HCT116 (cell line): ENCODE results near the gene NACAD. TPM values are rescaled to one million over a fixed set of nuclear protein-coding genes. Genes with fewer than 3 reads are reported as not detected.

ENCODE experiments used
- ATAC-seq: fragments of 200-7000 bp; cut with Tn5 transposase; 2 replicates; pipeline ENCODE4 v1.9.1; 2020; ENCODE audit warnings: mild to moderate bottlenecking, moderate library complexity
- BruUV-seq: library from RNA; stranded (reverse); fragments of 400-500 nt; replicated peaks from 2 replicates; lab custom pipeline; 2021; lab: Mats Ljungman, UMichigan
- CTCF ChIA-PET: fragments of 300-600 bp; sonication (Branson Sonifier 250); formaldehyde crosslinking; loops from one replicate; lab custom pipeline; 2021; ENCODE audit warnings: antibody characterized with exemption; lab: Charles Lee
- POLR2A ChIA-PET: fragments of 300-600, 350-600 bp; sonication (Branson Sonifier 250); formaldehyde crosslinking; loops from one replicate; lab custom pipeline; 2021; ENCODE audit warnings: antibody characterized with exemption; lab: Charles Lee
- RAD21 ChIA-PET, 2 experiments: fragments of 300-600 bp; sonication (Branson Sonifier 250); formaldehyde crosslinking; loops; one replicate each; lab custom pipeline; 2023; ENCODE audit warnings: low total read pairs in 2 of 2; ENCODE audit not compliant: uncharacterized antibody in 2 of 2, unreplicated experiment in 2 of 2, low non-redundant PET in 1 of 2; lab: Charles Lee
- DNase-seq: peaks from one replicate; pipeline ENCODE4 v3.0.0-alpha.2; 2010; ENCODE audit warnings: low read depth, low spot score
- H2AFZ ChIP-seq: fragments of 200-600 bp; shearing (Covaris generic), sonication (generic); 2 replicates; pipeline ENCODE4 v1.6.1; 2017; ENCODE audit warnings: low read depth, mixed run types, mixed read lengths, antibody characterized with exemption, low read length; ENCODE audit not compliant: poor library complexity, severe bottlenecking
- H3K27ac ChIP-seq: 2 replicates; pipeline ENCODE4 v1.5.1; 2012; ENCODE audit warnings: low read depth, low read length
- H3K27me3 ChIP-seq: fragments of 200-600 bp; sonication (generic); 2 replicates; pipeline ENCODE4 v1.6.1; 2016; ENCODE audit warnings: mixed run types, low read length, mixed read lengths; ENCODE audit not compliant: insufficient read depth
- H3K36me3 ChIP-seq, 2 experiments: fragments of 200-500 bp in 1 of 2; fragments of 200-600 bp in 1 of 2; sonication (Bioruptor generic) in 1 of 2; sonication (generic) in 1 of 2; 2 replicates each; pipeline versions ENCODE4 v1.5.1 to v1.6.1; 2014 to 2016; ENCODE audit warnings: low read length in 2 of 2, inconsistent platforms in 1 of 2, mixed read lengths in 1 of 2, mixed run types in 1 of 2; ENCODE audit not compliant: insufficient read depth in 2 of 2, control insufficient read depth in 1 of 2
- H3K4me1 ChIP-seq, 2 experiments: fragments of 200-600 bp in 1 of 2; sonication (generic) in 1 of 2; 2 replicates each; pipeline versions ENCODE4 v1.5.1 to v1.6.1; 2012 to 2017; ENCODE audit warnings: low read length in 2 of 2, inconsistent platforms in 1 of 2, mild to moderate bottlenecking in 1 of 2, mixed read lengths in 1 of 2, mixed run types in 1 of 2, moderate library complexity in 1 of 2; ENCODE audit not compliant: insufficient read depth in 2 of 2, control insufficient read depth in 1 of 2
- H3K4me2 ChIP-seq: fragments of 200-600 bp; sonication (generic); 2 replicates; pipeline ENCODE4 v1.6.1; 2017; ENCODE audit warnings: mixed run types, low read length, mixed read lengths
- H3K4me3 ChIP-seq, 2 experiments: fragments of 200-600 bp in 1 of 2; sonication (generic) in 1 of 2; replicated peaks in 1 of 2; 2 replicates each; pipeline ENCODE4 v1.5.1; 2011 to 2016; ENCODE audit warnings: low read length in 2 of 2, control low read depth in 1 of 2, low read depth in 1 of 2, mild to moderate bottlenecking in 1 of 2, mixed read lengths in 1 of 2, mixed run types in 1 of 2
- H3K79me2 ChIP-seq: fragments of 200-600 bp; sonication (generic); 2 replicates; pipeline ENCODE4 v1.6.1; 2017; ENCODE audit warnings: mild to moderate bottlenecking, mixed run types, low read length, moderate library complexity, mixed read lengths; ENCODE audit not compliant: insufficient read depth
- H3K9ac ChIP-seq: fragments of 200-600 bp; sonication (generic); 2 replicates; pipeline ENCODE4 v1.6.1; 2016; ENCODE audit warnings: low read length, mixed read lengths
- H3K9me2 ChIP-seq: fragments of 200-600 bp; sonication (generic), shearing (Covaris generic); 2 replicates; pipeline ENCODE4 v1.6.1; 2017; ENCODE audit warnings: mixed run types, mild to moderate bottlenecking, moderate library complexity; ENCODE audit not compliant: insufficient read depth
- H3K9me3 ChIP-seq, 2 experiments: fragments of 200-500 bp in 1 of 2; fragments of 200-600 bp in 1 of 2; sonication (Bioruptor generic) in 1 of 2; sonication (generic) in 1 of 2; 2 replicates each; pipeline ENCODE4 v1.6.1; 2014 to 2017; ENCODE audit warnings: low read length in 2 of 2, mixed read lengths in 2 of 2, inconsistent platforms in 1 of 2, low read depth in 1 of 2, mild to moderate bottlenecking in 1 of 2, mixed run types in 1 of 2, moderate library complexity in 1 of 2; ENCODE audit not compliant: control insufficient read depth in 1 of 2, insufficient read depth in 1 of 2
- H4K20me1 ChIP-seq: fragments of 200-600 bp; sonication (generic), shearing (Covaris generic); 2 replicates; pipeline ENCODE4 v1.6.1; 2017; ENCODE audit warnings: mixed run types, mild to moderate bottlenecking, moderate library complexity; ENCODE audit not compliant: insufficient read depth
- ATF3 ChIP-seq: IDR thresholded peaks from 2 replicates; pipeline ENCODE4 v1.6.1; 2012
- CEBPB ChIP-seq: IDR thresholded peaks from 2 replicates; pipeline ENCODE4 v1.6.1; 2012; ENCODE audit warnings: low read depth
- CTCF ChIP-seq, 3 experiments: fragments of 200-600 bp in 1 of 3; sonication (generic) in 1 of 3; IDR thresholded peaks in 2 of 3; conservative IDR thresholded peaks in 1 of 3; 2 replicates each; pipeline ENCODE4 v1.5.1; 2012 to 2017; ENCODE audit warnings: low read depth in 2 of 3, low read length in 2 of 3, antibody characterized with exemption in 1 of 3, borderline replicate concordance in 1 of 3, control low read depth in 1 of 3, mild to moderate bottlenecking in 1 of 3, mixed read lengths in 1 of 3, mixed run types in 1 of 3, moderate library complexity in 1 of 3; ENCODE audit not compliant: insufficient read depth in 1 of 3
- EGR1 ChIP-seq: IDR thresholded peaks from 2 replicates; pipeline ENCODE4 v1.6.1; 2012; ENCODE audit warnings: low read depth
- ELF1 ChIP-seq: IDR thresholded peaks from 2 replicates; pipeline ENCODE4 v1.6.1; 2012; ENCODE audit warnings: low read depth, borderline replicate concordance
- EZH2 ChIP-seq: fragments of 200-600 bp; sonication (generic); IDR thresholded peaks from 2 replicates; pipeline ENCODE4 v1.6.1; 2017; ENCODE audit warnings: antibody characterized with exemption, mixed run types
- EZH2phosphoT487 ChIP-seq: fragments of 200-600 bp; IDR thresholded peaks from 2 replicates; pipeline ENCODE4 v1.6.1; 2018; ENCODE audit warnings: antibody characterized with exemption, borderline replicate concordance
- JUND ChIP-seq: IDR thresholded peaks from 2 replicates; pipeline ENCODE4 v1.6.1; 2012
- POLR2A ChIP-seq: IDR thresholded peaks from 2 replicates; pipeline ENCODE4 v1.7.0; 2011; ENCODE audit warnings: borderline replicate concordance; ENCODE audit not compliant: insufficient read depth, insufficient read length; ENCODE audit errors: extremely low read depth
- SIN3A ChIP-seq: IDR thresholded peaks from 2 replicates; pipeline ENCODE4 v1.6.1; 2012; ENCODE audit warnings: low read depth
- SP1 ChIP-seq: IDR thresholded peaks from 2 replicates; pipeline ENCODE4 v1.6.1; 2012; ENCODE audit warnings: low read depth
- SRF ChIP-seq: IDR thresholded peaks from 2 replicates; pipeline ENCODE4 v1.6.1; 2012; ENCODE audit warnings: low read depth
- ZFX ChIP-seq: fragments of 450-650 bp; IDR thresholded peaks from 2 replicates; pipeline ENCODE4 v1.6.1; 2017
- intact Hi-C: fragments of 100-400 bp; cut with micrococcal nuclease; formaldehyde crosslinking; loops from 2 replicates; pipeline ENCODE4 v1.10.0; 2022
- total RNA-seq: library from RNA; stranded (reverse); gene quantifications from one replicate; pipeline ENCODE4 v1.2.1, GENCODE V29; 2021; ENCODE audit not compliant: unreplicated experiment

Gene NACAD
- total RNA-seq, 1 experiment from 2014 or later, result 0.05 TPM

- no peak for ATAC-seq
- intact Hi-C loops, result no loop called here
- BruUV-seq, result no TSS peak
- no peaks in the 10 kb centered on the region for H3K9me2 ChIP-seq
- ChIA-PET POLR2A (no interaction called here), RAD21 (no interaction called here), CTCF (interaction anchor here (1.8 kb wide), 1 partner anchor 10 kb away, joined by 5 read pairs; no protein-coding TSS in a partner anchor)
- H3K9me3 ChIP-seq, result no peaks in the 10 kb centered on the region
- no peak overlapping the region for H3K9ac ChIP-seq
- no peaks in the 10 kb centered on the region for H3K36me3 ChIP-seq
- no peak for TF ChIP-seq CTCF (IDR thresholded peaks at IDR 0.05 in 2 of 3, conservative IDR thresholded peaks at IDR 0.05 in 1 of 3; ENCODE audit: borderline replicate concordance in 1 of 3, insufficient read depth in 1 of 3, low read depth in 2 of 3, low read length in 2 of 3)
- TF ChIP-seq SP1, result no peak
- TF ChIP-seq SRF, result no peak
- no peak for TF ChIP-seq CEBPB
- TF ChIP-seq SIN3A, result no peak
- TF ChIP-seq EGR1, result no peak
- DNase-seq, result no peak
- H3K27me3 ChIP-seq, result no peaks in the 10 kb centered on the region
- no peak overlapping the region for H3K4me2 ChIP-seq
- no peak overlapping the region for H3K27ac ChIP-seq
- no peak overlapping the region for H3K4me3 ChIP-seq
- no peaks in the 10 kb centered on the region for H3K79me2 ChIP-seq
- no peaks in the 10 kb centered on the region for H4K20me1 ChIP-seq
- no peak overlapping the region for H2AFZ ChIP-seq
- no peaks in the 10 kb centered on the region for H3K4me1 ChIP-seq
These were observed 37.4 kb upstream of the NACAD start for GRCh38 chr7:45126201-45126600.

- intact Hi-C loops, result no loop called here
- Histone ChIP-seq H4K20me1 (no peaks in the 10 kb centered on the region), H3K27ac (no peak overlapping the region), H3K9me2 (no peaks in the 10 kb centered on the region), H3K9me3 (no peaks in the 10 kb centered on the region), H3K4me1 (no peaks in the 10 kb centered on the region), H3K9ac (no peak overlapping the region), H3K4me3 (no peak overlapping the region), H3K4me2 (no peak overlapping the region), H3K36me3 (no peaks in the 10 kb centered on the region), H3K79me2 (no peaks in the 10 kb centered on the region), H2AFZ (no peak overlapping the region), H3K27me3 (no peaks in the 10 kb centered on the region)
- BruUV-seq, result no TSS peak
- no peak for ATAC-seq
- CTCF ChIA-PET, result interaction anchor here (1.8 kb wide), 1 partner anchor 11 kb away, joined by 5 read pairs; no protein-coding TSS in a partner anchor
- RAD21 ChIA-PET, result no interaction called here
- POLR2A ChIA-PET, result no interaction called here
- no peak for DNase-seq
- TF ChIP-seq CEBPB (no peak), JUND (no peak), ZFX (no peak), POLR2A (no peak), ATF3 (no peak), SRF (no peak), EGR1 (no peak), EZH2phosphoT487 (no peak), CTCF (IDR thresholded peaks at IDR 0.05 in 2 of 3, conservative IDR thresholded peaks at IDR 0.05 in 1 of 3; ENCODE audit: borderline replicate concordance in 1 of 3, insufficient read depth in 1 of 3, low read depth in 2 of 3, low read length in 2 of 3) (no peak), ELF1 (no peak), EZH2 (no peak)
These were observed 36.6 kb upstream of the NACAD start for GRCh38 chr7:45125193-45125904.
